Mesendoderm (in vitro differentiated cells): Measurements from ENCODE around the gene CARS2.
"Not testable (repeated sequence)": the region's sequence is repeated elsewhere in the genome, so short reads cannot be mapped to it uniquely, and the experiment has no call there.

Experiments used
- DNase-seq: peaks from one replicate; pipeline ENCODE4 v3.0.0; 2013
- H2AK5ac ChIP-seq: 2 replicates; pipeline ENCODE4 v1.6.1; 2013; ENCODE audit warnings: low read length, inconsistent platforms
- H2BK120ac ChIP-seq: 2 replicates; pipeline ENCODE4 v1.6.1; 2013; ENCODE audit warnings: low read depth, mild to moderate bottlenecking, low read length, moderate library complexity, mixed read lengths
- H2BK15ac ChIP-seq: replicated peaks from 2 replicates; pipeline ENCODE4 v1.6.1; 2013; ENCODE audit warnings: low read depth, mild to moderate bottlenecking, moderate library complexity
- H2BK5ac ChIP-seq: 2 replicates; pipeline ENCODE4 v1.6.1; 2013; ENCODE audit warnings: low read length, inconsistent platforms
- H3K18ac ChIP-seq: 2 replicates; pipeline ENCODE4 v1.6.1; 2013; ENCODE audit warnings: mild to moderate bottlenecking, low read length, mixed read lengths
- H3K23ac ChIP-seq: one replicate; pipeline ENCODE4 v1.6.1; 2013; ENCODE audit warnings: low read length
- H3K27ac ChIP-seq: 2 replicates; pipeline ENCODE4 v1.5.1; 2013; ENCODE audit warnings: low read depth, mild to moderate bottlenecking, inconsistent platforms, low read length, moderate library complexity
- H3K27me3 ChIP-seq: 2 replicates; pipeline ENCODE4 v1.6.1; 2013; ENCODE audit warnings: low read length, control low read depth, mild to moderate bottlenecking, inconsistent platforms; ENCODE audit not compliant: insufficient read depth, poor library complexity
- H3K36me3 ChIP-seq: 2 replicates; pipeline ENCODE4 v1.6.1; 2013; ENCODE audit warnings: low read length, inconsistent platforms; ENCODE audit not compliant: control insufficient read depth, insufficient read depth
- H3K4ac ChIP-seq: one replicate; pipeline ENCODE4 v1.6.1; 2013; ENCODE audit warnings: low read depth, mild to moderate bottlenecking, low read length, moderate library complexity
- H3K4me1 ChIP-seq: 2 replicates; pipeline ENCODE4 v1.6.1; 2013; ENCODE audit warnings: low read depth, low read length, inconsistent platforms; ENCODE audit not compliant: control insufficient read depth
- H3K4me2 ChIP-seq: 2 replicates; pipeline ENCODE4 v1.6.1; 2013; ENCODE audit warnings: low read length
- H3K4me3 ChIP-seq: 2 replicates; pipeline ENCODE4 v1.5.1; 2013; ENCODE audit warnings: mild to moderate bottlenecking, low read length
- H3K56ac ChIP-seq: one replicate; pipeline ENCODE4 v1.6.1; 2013; ENCODE audit warnings: low read length
- H3K79me1 ChIP-seq: 2 replicates; pipeline ENCODE4 v1.6.1; 2013; ENCODE audit warnings: low read length, inconsistent platforms
- H3K79me2 ChIP-seq: 2 replicates; pipeline ENCODE4 v1.6.1; 2013; ENCODE audit warnings: mild to moderate bottlenecking, low read length; ENCODE audit not compliant: control insufficient read depth, insufficient read depth
- H3K9ac ChIP-seq: 2 replicates; pipeline ENCODE4 v1.6.1; 2013; ENCODE audit warnings: low read length, inconsistent platforms
- H4K5ac ChIP-seq: one replicate; pipeline ENCODE4 v1.6.1; 2013; ENCODE audit warnings: low read length
- H4K8ac ChIP-seq: one replicate; pipeline ENCODE4 v1.6.1; 2013; ENCODE audit warnings: low read depth, mild to moderate bottlenecking, control low read depth, low read length, moderate library complexity
- WGBS: extraction: QIAGEN DNeasy Blood & Tissue Kit; methylation state at CpG from one replicate; pipeline ENCODE4 v1.1.7; 2013; ENCODE audit warnings: low lambda C conversion rate, missing lambda C conversion rate; ENCODE audit not compliant: insufficient coverage; ENCODE audit errors: extremely low coverage; 5-methylcytosine and 5-hydroxymethylcytosine counted together

Gene CARS2

DNA sequence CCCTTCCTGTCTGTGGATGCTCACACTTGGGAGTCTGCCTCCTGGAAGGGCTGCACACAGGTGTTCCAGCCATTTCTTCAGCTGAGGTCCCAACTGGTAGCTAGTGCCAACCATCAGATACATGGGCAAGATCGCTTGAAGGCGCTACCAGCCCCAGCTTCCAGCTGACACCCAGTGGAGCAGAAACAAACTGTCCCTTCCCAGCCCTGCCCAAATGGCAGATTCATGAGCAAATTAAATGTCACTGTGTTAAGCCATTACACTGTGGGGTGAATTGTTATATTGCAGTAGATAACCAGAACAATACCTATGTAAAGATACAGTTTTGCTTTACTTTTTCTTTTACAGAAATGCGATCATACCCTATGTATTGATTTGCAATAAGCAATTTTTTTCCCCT is 25.2 kb upstream of the CARS2 start:
- H3K79me1 ChIP-seq: no peaks in the 10 kb centered on the region
- H4K5ac ChIP-seq: no peak overlapping the region
- H3K27ac ChIP-seq: no peak overlapping the region
- no peaks in the 10 kb centered on the region for H3K27me3 ChIP-seq
- no peak overlapping the region for H3K4me2 ChIP-seq
- no peak overlapping the region for H3K56ac ChIP-seq
- H2BK15ac ChIP-seq: no peak overlapping the region
- no peak overlapping the region for H2AK5ac ChIP-seq
- H3K18ac ChIP-seq: no peak overlapping the region
- no peaks in the 10 kb centered on the region for H3K4me1 ChIP-seq
- H3K79me2 ChIP-seq: no peaks in the 10 kb centered on the region
- no peak overlapping the region for H3K4me3 ChIP-seq
- H2BK120ac ChIP-seq: no peak overlapping the region
- H4K8ac ChIP-seq: no peak overlapping the region
- no CpG with 5 or more reads among the region's 3 CpGs for WGBS
- no peak overlapping the region for H2BK5ac ChIP-seq
- H3K9ac ChIP-seq: no peak overlapping the region
- H3K36me3 ChIP-seq: no peaks in the 10 kb centered on the region
- no peak overlapping the region for H3K4ac ChIP-seq
- no peak overlapping the region for H3K23ac ChIP-seq
- no peak for DNase-seq

DNA sequence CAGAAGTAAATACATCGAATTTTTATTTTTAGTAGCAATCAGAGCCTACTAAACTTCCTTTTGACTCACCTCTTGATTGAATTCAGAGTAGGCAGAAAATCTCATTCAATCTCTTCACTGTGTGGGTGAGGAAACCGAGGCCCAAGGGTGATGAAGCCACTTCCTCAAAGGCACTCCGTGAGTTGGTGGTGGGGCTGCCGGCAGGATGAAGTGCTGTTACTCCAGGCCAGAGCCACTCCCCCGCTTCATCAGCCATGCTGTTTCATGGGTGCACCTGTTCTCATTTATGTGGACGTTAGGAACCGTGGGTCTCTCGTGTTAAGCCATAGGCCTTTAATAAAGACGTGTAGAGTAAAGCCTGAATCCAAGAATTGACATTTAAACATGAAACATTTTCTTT is 20.8 kb upstream of the CARS2 start:
- Histone ChIP-seq H2AK5ac (no peak overlapping the region), H3K4me2 (no peak overlapping the region), H3K79me2 (no peaks in the 10 kb centered on the region), H3K9ac (no peak overlapping the region), H2BK15ac (no peak overlapping the region), H3K36me3 (no peaks in the 10 kb centered on the region), H3K4me1 (no peaks in the 10 kb centered on the region), H3K4me3 (no peak overlapping the region), H3K56ac (no peak overlapping the region), H3K23ac (no peak overlapping the region), H3K27me3 (no peaks in the 10 kb centered on the region), H4K5ac (no peak overlapping the region), H3K79me1 (peaks cover 2% of the 10 kb centered on the region), H3K27ac (no peak overlapping the region), H3K18ac (no peak overlapping the region), H4K8ac (no peak overlapping the region), H2BK5ac (no peak overlapping the region), H2BK120ac (no peak overlapping the region), H3K4ac (no peak overlapping the region)
- no CpG with 5 or more reads among the region's 9 CpGs for WGBS
- DNase-seq: no peak

- no CpG with 5 or more reads among the region's 6 CpGs for WGBS
- not testable (repeated sequence) for H2BK5ac ChIP-seq, H3K18ac ChIP-seq, H3K79me1 ChIP-seq, H3K4me2 ChIP-seq, H2BK120ac ChIP-seq, H3K4me1 ChIP-seq, H4K5ac ChIP-seq, H3K9ac ChIP-seq, H3K79me2 ChIP-seq, H3K23ac ChIP-seq, H3K27ac ChIP-seq, H3K4ac ChIP-seq, DNase-seq, H3K56ac ChIP-seq, H2BK15ac ChIP-seq, H3K36me3 ChIP-seq, H3K27me3 ChIP-seq, H2AK5ac ChIP-seq, H4K8ac ChIP-seq, H3K4me3 ChIP-seq
Observed at GRCh38 chr13:110726153-110726552, 20.2 kb upstream of the CARS2 start.

DNA sequence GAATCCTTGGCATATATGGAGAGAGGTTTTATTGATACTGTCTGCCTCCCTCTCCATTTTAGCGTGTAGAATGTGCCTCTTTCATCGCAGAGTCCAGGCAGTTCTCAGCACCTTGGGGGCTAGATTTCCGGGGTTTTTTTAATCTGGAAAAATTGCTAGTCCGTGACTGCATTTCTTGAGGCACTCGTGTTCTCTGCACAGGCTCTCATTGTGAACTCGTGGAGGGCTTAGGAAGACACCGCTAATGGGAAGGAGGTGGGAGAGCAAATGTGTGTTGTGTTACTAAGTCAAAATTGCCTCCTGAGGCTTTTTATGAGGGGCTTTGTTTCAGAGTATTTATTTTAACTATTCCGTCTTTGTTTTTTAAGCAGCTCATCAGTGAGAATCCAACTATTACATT is 17.7 kb upstream of the CARS2 start:
- H4K5ac ChIP-seq: no peak overlapping the region
- no peak overlapping the region for H3K56ac ChIP-seq
- no peak overlapping the region for H4K8ac ChIP-seq
- peaks cover 20% of the 10 kb centered on the region for H3K79me2 ChIP-seq
- H3K79me1 ChIP-seq: peaks cover 8% of the 10 kb centered on the region
- no peaks in the 10 kb centered on the region for H3K4me1 ChIP-seq
- peaks cover 2% of the 10 kb centered on the region for H3K36me3 ChIP-seq
- H2BK120ac ChIP-seq: no peak overlapping the region
- H2AK5ac ChIP-seq: no peak overlapping the region
- H2BK15ac ChIP-seq: no peak overlapping the region
- H3K9ac ChIP-seq: no peak overlapping the region
- H2BK5ac ChIP-seq: no peak overlapping the region
- H3K18ac ChIP-seq: no peak overlapping the region
- no peaks in the 10 kb centered on the region for H3K27me3 ChIP-seq
- H3K23ac ChIP-seq: no peak overlapping the region
- no peak for DNase-seq
- WGBS: no CpG with 5 or more reads among the region's 8 CpGs
- H3K4me2 ChIP-seq: no peak overlapping the region
- H3K4ac ChIP-seq: no peak overlapping the region
- no peak overlapping the region for H3K4me3 ChIP-seq
- H3K27ac ChIP-seq: no peak overlapping the region

DNA sequence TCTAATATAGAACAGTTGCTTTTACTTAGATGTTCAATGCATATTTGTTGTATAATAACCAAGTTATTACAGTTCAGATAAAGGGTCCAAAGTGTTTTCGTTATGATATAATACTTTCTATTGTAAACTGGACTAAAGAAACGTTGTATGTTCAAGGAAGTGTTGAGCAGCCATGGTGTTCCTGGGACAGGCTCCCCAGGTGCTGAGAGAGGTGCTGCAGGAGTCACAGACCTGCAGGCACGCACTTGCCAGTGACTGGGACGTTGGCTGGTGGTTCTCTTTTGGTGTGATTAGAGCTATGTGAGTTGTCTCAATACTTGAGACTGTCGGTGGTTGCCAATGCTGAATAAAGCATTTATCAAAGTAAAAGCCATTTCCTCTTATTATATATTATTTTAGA is 17.1 kb upstream of the CARS2 start:
- no peaks in the 10 kb centered on the region for H3K4me1 ChIP-seq
- no peak overlapping the region for H3K4ac ChIP-seq
- no peak overlapping the region for H4K8ac ChIP-seq
- no peak overlapping the region for H4K5ac ChIP-seq
- no peak overlapping the region for H2BK120ac ChIP-seq
- peaks cover 24% of the 10 kb centered on the region for H3K79me2 ChIP-seq
- H3K18ac ChIP-seq: no peak overlapping the region
- no peak overlapping the region for H3K56ac ChIP-seq
- DNase-seq: no peak
- H3K9ac ChIP-seq: no peak overlapping the region
- H3K79me1 ChIP-seq: peaks cover 8% of the 10 kb centered on the region
- H2AK5ac ChIP-seq: no peak overlapping the region
- peaks cover 2% of the 10 kb centered on the region for H3K36me3 ChIP-seq
- no peaks in the 10 kb centered on the region for H3K27me3 ChIP-seq
- H2BK15ac ChIP-seq: no peak overlapping the region
- H2BK5ac ChIP-seq: no peak overlapping the region
- H3K4me2 ChIP-seq: no peak overlapping the region
- no peak overlapping the region for H3K23ac ChIP-seq
- no CpG with 5 or more reads among the region's 5 CpGs for WGBS
- H3K4me3 ChIP-seq: no peak overlapping the region
- no peak overlapping the region for H3K27ac ChIP-seq

GRCh38 chr13:110719036-110719710 is 13.3 kb upstream of the CARS2 start:
- no peak overlapping the region for H3K56ac ChIP-seq
- H3K4me3 ChIP-seq: no peak overlapping the region
- no peak overlapping the region for H4K8ac ChIP-seq

More at GRCh38 chr13:110719036-110719710, 13.3 kb upstream of the CARS2 start:
- no peak overlapping the region for H3K9ac ChIP-seq
- DNase-seq: no peak
- no peaks in the 10 kb centered on the region for H3K27me3 ChIP-seq
- no peak overlapping the region for H2BK120ac ChIP-seq
- H3K4ac ChIP-seq: no peak overlapping the region
- H3K4me2 ChIP-seq: no peak overlapping the region
- H3K79me2 ChIP-seq: peaks cover 52% of the 10 kb centered on the region
- no peak overlapping the region for H2BK15ac ChIP-seq
- H3K23ac ChIP-seq: no peak overlapping the region
- H2AK5ac ChIP-seq: no peak overlapping the region
- no CpG with 5 or more reads among the region's 61 CpGs for WGBS
- no peak overlapping the region for H3K18ac ChIP-seq
- H4K5ac ChIP-seq: no peak overlapping the region
- H3K4me1 ChIP-seq: no peaks in the 10 kb centered on the region
- no peak overlapping the region for H2BK5ac ChIP-seq
- no peak overlapping the region for H3K27ac ChIP-seq
- H3K79me1 ChIP-seq: peaks cover 8% of the 10 kb centered on the region
- H3K36me3 ChIP-seq: peaks cover 2% of the 10 kb centered on the region
